Sigmoid colon (tissue), 7 donors: Measurements from ENCODE around the gene WNK2. TPM values are rescaled to one million over a fixed set of nuclear protein-coding genes. Genes with fewer than 3 reads are reported as not detected.

ENCODE experiments used
- DNase-seq: peaks from one replicate; pipeline ENCODE4 v3.0.0-alpha.2; 2019
- H3K27ac ChIP-seq, 4 donors: fragments of 200-600 bp; sonication (generic); one replicate each; pipeline ENCODE4 v1.5.1; 2016 to 2019; ENCODE audit warnings: mild to moderate bottlenecking in 1 of 4
- H3K27me3 ChIP-seq, 3 donors: fragments of 200-600 bp; sonication (generic); one replicate each; pipeline ENCODE4 v1.5.1; 2019; ENCODE audit warnings: mild to moderate bottlenecking in 1 of 3
- H3K36me3 ChIP-seq, 4 donors: fragments of 200-600 bp; sonication (generic); one replicate each; pipeline ENCODE4 v1.5.1; 2016 to 2019
- H3K4me1 ChIP-seq, 4 donors: fragments of 200-600 bp; sonication (generic); one replicate each; pipeline ENCODE4 v1.5.1; 2017 to 2019
- H3K4me3 ChIP-seq, 4 donors: fragments of 200-600 bp; sonication (generic); one replicate each; pipeline ENCODE4 v1.5.1; 2017 to 2019; ENCODE audit warnings: mild to moderate bottlenecking in 2 of 4, moderate library complexity in 1 of 4
- H3K9me3 ChIP-seq, 4 donors: fragments of 200-600 bp in 3 of 4; sonication (generic) in 3 of 4; one replicate each; pipeline versions ENCODE4 v1.5.1 to v1.6.1; 2013 to 2019
- EP300 ChIP-seq, 4 donors: sonication (generic); formaldehyde crosslinking; IDR thresholded peaks; one replicate each; pipeline ENCODE4 v1.6.1; 2017; ENCODE audit warnings: antibody characterized with exemption in 4 of 4
- POLR2A ChIP-seq, 2 donors: fragments of 450-650 bp; IDR thresholded peaks; one replicate each; pipeline ENCODE4 v1.6.1; 2016; ENCODE audit warnings: antibody characterized with exemption in 2 of 2, mild to moderate bottlenecking in 2 of 2, moderate library complexity in 2 of 2
- POLR2AphosphoS5 ChIP-seq, 4 donors: sonication (generic); formaldehyde crosslinking; IDR thresholded peaks; one replicate each; pipeline ENCODE4 v1.6.1; 2017; ENCODE audit warnings: antibody characterized with exemption in 4 of 4
- WGBS, 2 donors: extraction: QIAGEN DNeasy Blood & Tissue Kit; methylation state at CpG; one replicate each; pipeline ENCODE4 v1.1.7; 2013; 5-methylcytosine and 5-hydroxymethylcytosine counted together
- intact Hi-C: fragments of 100-400 bp; cut with DNase I; formaldehyde crosslinking; loops from one replicate; pipeline ENCODE4 v1.15.1; 2023
- polyA plus RNA-seq, 3 donors: library from polyadenylated mRNA; stranded (reverse); fragments of 200-250 nt; gene quantifications; one replicate each; pipeline ENCODE4 v1.2.3, GENCODE V29; 2013
- total RNA-seq, 4 donors: library from RNA; depleted of rRNA; stranded (reverse); fragments of >200 nt; gene quantifications; one replicate each; pipeline ENCODE4 v1.1.0, GENCODE V29; 2016
- TF ChIP-seq, protein P1 (sequence below), 4 experiments: fragments of 450-650 bp in 3 of 4; fragments of 200-600 bp in 1 of 4; IDR thresholded peaks; one replicate each; pipeline ENCODE4 v1.5.1; 2016 to 2019; ENCODE audit warnings: antibody characterized with exemption in 4 of 4, mild to moderate bottlenecking in 3 of 4, moderate library complexity in 2 of 4
- donor health status: healthy with polysubstance abuse.
- donor health status: Bipolar disorder and iron deficiency.
- donor health status: healthy.

WNK2 gene
- total and polyA plus RNA-seq, 7 donors: 12.6 to 95.8 (median 20.0) TPM

DNA sequence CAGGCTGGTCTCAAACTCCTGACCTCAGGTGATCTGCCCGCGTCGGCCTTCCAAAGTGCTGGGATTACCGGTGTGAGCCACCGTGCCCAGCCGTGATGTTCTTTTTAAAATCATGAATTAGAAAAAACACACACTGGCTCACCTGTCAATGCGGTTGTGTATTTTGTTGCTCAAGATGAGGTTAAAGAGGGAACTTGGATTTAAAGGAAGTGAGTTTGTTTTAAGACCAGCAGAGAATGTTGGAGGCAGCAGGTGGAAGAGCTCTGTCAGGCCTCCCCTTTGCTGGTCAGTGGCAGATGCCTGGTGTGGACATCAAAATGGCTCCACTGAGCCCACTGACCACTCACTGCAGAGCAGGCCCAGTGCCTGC, 38.9 kb downstream of the WNK2 start:
- intact Hi-C loops: no loop called here
- TF ChIP-seq EP300 (IDR thresholded peaks at IDR 0.05): no peak
- no peak for TF ChIP-seq POLR2AphosphoS5 (IDR thresholded peaks at IDR 0.05)
- TF ChIP-seq, protein P1, sequence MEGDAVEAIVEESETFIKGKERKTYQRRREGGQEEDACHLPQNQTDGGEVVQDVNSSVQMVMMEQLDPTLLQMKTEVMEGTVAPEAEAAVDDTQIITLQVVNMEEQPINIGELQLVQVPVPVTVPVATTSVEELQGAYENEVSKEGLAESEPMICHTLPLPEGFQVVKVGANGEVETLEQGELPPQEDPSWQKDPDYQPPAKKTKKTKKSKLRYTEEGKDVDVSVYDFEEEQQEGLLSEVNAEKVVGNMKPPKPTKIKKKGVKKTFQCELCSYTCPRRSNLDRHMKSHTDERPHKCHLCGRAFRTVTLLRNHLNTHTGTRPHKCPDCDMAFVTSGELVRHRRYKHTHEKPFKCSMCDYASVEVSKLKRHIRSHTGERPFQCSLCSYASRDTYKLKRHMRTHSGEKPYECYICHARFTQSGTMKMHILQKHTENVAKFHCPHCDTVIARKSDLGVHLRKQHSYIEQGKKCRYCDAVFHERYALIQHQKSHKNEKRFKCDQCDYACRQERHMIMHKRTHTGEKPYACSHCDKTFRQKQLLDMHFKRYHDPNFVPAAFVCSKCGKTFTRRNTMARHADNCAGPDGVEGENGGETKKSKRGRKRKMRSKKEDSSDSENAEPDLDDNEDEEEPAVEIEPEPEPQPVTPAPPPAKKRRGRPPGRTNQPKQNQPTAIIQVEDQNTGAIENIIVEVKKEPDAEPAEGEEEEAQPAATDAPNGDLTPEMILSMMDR (IDR thresholded peaks at IDR 0.05): no peak
- TF ChIP-seq POLR2A (IDR thresholded peaks at IDR 0.05): no peak
- no peak for DNase-seq
- Histone ChIP-seq H3K36me3 (no peaks in the 10 kb centered on the region), H3K9me3 (no peaks in the 10 kb centered on the region), H3K4me1 (peaks cover 0 to 67% (median 54%) of the 10 kb centered on the region in 4 donors), H3K4me3 (no peak overlapping the region), H3K27ac (peak overlapping the region; percentile 57 to 72 (median 68)), H3K27me3 (no peaks in the 10 kb centered on the region)
- 46 to 69% methylated on average over 7 of the region's 7 CpGs for WGBS, 2 donors

DNA sequence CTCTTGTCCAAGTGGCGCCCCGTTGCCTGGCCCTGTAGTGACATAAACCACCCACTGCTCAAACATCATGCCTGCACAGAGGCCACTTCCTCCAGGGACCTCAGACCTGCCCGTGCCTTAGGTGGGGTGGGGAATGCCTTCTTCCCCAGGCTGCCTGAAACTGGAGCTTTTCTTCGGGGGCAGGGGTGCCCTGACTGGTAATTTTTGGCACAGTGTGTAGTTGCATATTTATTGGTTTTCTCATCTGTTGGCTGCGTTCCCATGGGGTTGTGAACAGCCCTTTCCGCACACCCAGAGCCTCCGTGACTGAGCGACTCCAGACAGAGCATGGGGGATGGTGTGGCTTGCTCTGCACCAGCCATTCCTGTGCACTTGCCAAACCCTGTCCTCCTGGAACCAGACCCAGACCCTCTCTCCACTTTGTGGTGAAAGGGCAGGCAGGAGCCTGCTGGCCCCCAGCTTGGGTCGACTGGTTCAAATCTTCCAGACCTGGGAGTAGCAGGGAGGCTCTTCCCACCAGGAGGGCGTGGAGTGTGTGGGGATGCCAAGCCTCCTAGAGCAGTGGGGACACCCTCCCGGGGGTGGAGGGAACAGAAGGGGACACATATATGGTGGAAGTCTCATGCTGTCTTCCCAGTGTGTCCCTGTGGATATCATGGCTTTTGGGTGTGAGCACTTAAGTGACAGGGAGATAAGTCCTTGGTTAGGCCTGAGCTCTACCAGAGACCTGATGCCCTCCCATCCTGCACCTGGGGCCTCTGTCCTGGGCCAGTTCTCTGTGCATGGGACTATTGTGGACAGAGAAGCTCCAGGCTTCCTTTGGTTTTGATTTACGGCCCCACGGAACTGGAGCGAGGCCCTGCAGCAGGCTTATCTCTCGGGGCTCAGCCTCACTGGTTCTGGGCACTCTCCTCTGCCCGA, 39.6 kb downstream of the WNK2 start:
- Histone ChIP-seq H3K4me3 (no peak overlapping the region), H3K27me3 (no peaks in the 10 kb centered on the region), H3K36me3 (no peaks in the 10 kb centered on the region), H3K4me1 (peaks cover 0 to 64% (median 51%) of the 10 kb centered on the region in 4 donors), H3K27ac (peak overlapping the region; percentile 57 to 72 (median 68)), H3K9me3 (no peaks in the 10 kb centered on the region)
- no peak for DNase-seq
- TF ChIP-seq, protein P1 (IDR thresholded peaks at IDR 0.05): no peak
- TF ChIP-seq POLR2AphosphoS5 (IDR thresholded peaks at IDR 0.05): peak in 2 of 4 donors; percentile 24 to 29
- no peak for TF ChIP-seq EP300 (IDR thresholded peaks at IDR 0.05)
- TF ChIP-seq POLR2A (IDR thresholded peaks at IDR 0.05): no peak
- WGBS, 2 donors: 15 to 38% methylated on average over 16 of the region's 16 CpGs
- intact Hi-C loops: no loop called here

DNA sequence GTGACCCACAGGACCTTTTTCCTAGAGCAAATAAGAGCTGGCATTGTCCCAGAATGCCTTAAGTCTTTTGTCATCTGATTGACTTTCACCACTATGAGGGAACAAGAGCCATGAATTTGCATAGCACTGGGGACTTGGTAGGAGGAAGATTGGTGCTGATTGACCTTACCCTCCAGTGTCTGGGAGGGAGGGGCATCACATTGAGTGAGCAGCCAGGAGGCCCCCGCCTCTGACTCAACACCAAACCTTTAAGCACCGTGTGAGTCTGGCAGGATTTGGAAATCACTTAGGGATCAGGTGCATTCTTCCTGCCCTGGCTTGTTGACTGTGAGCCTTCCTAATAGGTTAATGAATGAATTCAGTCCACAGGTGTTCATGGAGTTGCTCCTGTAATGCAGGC, 40.7 kb downstream of the WNK2 start:
- Histone ChIP-seq H3K27ac (peak overlapping the region; percentile 57 to 72 (median 68)), H3K9me3 (no peaks in the 10 kb centered on the region), H3K4me1 (peaks cover 0 to 62% (median 50%) of the 10 kb centered on the region in 4 donors), H3K36me3 (no peaks in the 10 kb centered on the region), H3K27me3 (no peaks in the 10 kb centered on the region), H3K4me3 (no peak overlapping the region)
- WGBS, 2 donors: 15 to 72% methylated on average over 2 of the region's 2 CpGs
- no peak for DNase-seq
- intact Hi-C loops: no loop called here
- TF ChIP-seq POLR2A (IDR thresholded peaks at IDR 0.05) (no peak), EP300 (IDR thresholded peaks at IDR 0.05) (no peak), POLR2AphosphoS5 (IDR thresholded peaks at IDR 0.05) (no peak)
- TF ChIP-seq, protein P1 (IDR thresholded peaks at IDR 0.05): no peak

DNA sequence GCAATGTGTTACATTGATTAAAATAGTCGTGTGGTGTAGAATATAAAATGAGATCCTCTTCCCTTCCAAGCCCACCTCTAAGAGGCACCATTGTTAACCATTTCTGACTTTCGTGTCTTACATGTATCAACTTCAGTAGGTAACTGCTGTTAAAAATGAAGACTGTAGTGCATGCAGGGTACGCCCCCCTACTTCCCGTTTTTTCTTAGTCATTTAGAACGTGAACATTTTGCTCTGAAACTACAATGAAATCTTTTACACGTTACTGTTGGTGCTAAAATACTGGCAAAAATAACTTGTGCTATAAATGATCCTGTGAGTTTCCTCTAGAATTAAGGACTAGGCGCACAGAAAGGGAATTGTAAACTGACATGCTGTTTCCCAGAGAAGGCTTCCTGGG, 41.5 kb downstream of the WNK2 start:
- WGBS, 2 donors: 35 to 42% methylated on average over 7 of the region's 7 CpGs
- Histone ChIP-seq H3K27ac (peak overlapping the region in 3 of 4 donors; percentile 5 to 72 (median 13)), H3K9me3 (no peaks in the 10 kb centered on the region), H3K36me3 (no peaks in the 10 kb centered on the region), H3K27me3 (no peaks in the 10 kb centered on the region), H3K4me3 (no peak overlapping the region), H3K4me1 (peaks cover 0 to 62% (median 55%) of the 10 kb centered on the region in 4 donors)
- no peak for DNase-seq
- TF ChIP-seq EP300 (IDR thresholded peaks at IDR 0.05): no peak
- no peak for TF ChIP-seq POLR2AphosphoS5 (IDR thresholded peaks at IDR 0.05)
- no peak for TF ChIP-seq POLR2A (IDR thresholded peaks at IDR 0.05)
- TF ChIP-seq, protein P1 (IDR thresholded peaks at IDR 0.05): no peak
- intact Hi-C loops: no loop called here
